ENCODE measurements around the gene DCLK2.
"Not testable (repeated sequence)": the region's sequence is repeated elsewhere in the genome, so short reads cannot be mapped to it uniquely, and the experiment has no call there.

The DCLK2 gene

GRCh38 chr4:150167054-150167453, 88.8 kb downstream of the DCLK2 start:
- TF ChIP-seq CTCF (IDR thresholded peaks at IDR 0.05; ENCODE audit: extremely low read depth, insufficient read depth, missing control alignments) = no peak
- in situ Hi-C loops (cut with MboI; ENCODE audit: low pct_unique_long_range_greater_than_20kb, low sequenced_read_pairs, unreplicated experiment) = no loop called here
- no peak for DNase-seq (ENCODE audit: low spot score)

- no peak for TF ChIP-seq CTCF (IDR thresholded peaks at IDR 0.05; ENCODE audit: extremely low read depth, insufficient read depth, missing control alignments)
- in situ Hi-C loops (cut with MboI; ENCODE audit: low pct_unique_long_range_greater_than_20kb, low sequenced_read_pairs, unreplicated experiment) = no loop called here
- DNase-seq (ENCODE audit: low spot score) = no peak
Measured at GRCh38 chr4:150173432-150173861, 95.2 kb downstream of the DCLK2 start.

GRCh38 chr4:150173982-150174398, 95.7 kb downstream of the DCLK2 start:
- in situ Hi-C loops (cut with MboI; ENCODE audit: low pct_unique_long_range_greater_than_20kb, low sequenced_read_pairs, unreplicated experiment) = no loop called here
- no peak for DNase-seq (ENCODE audit: low spot score)
- TF ChIP-seq CTCF (IDR thresholded peaks at IDR 0.05; ENCODE audit: extremely low read depth, insufficient read depth, missing control alignments) = no peak

- TF ChIP-seq CTCF (IDR thresholded peaks at IDR 0.05; ENCODE audit: extremely low read depth, insufficient read depth, missing control alignments) = no peak
- in situ Hi-C loops (cut with MboI; ENCODE audit: low pct_unique_long_range_greater_than_20kb, low sequenced_read_pairs, unreplicated experiment) = no loop called here
- DNase-seq (ENCODE audit: low spot score) = no peak
Measured at GRCh38 chr4:150176547-150176946, 98.3 kb downstream of the DCLK2 start.

GRCh38 chr4:150178161-150178560, 99.9 kb downstream of the DCLK2 start:
- no peak for DNase-seq (ENCODE audit: low spot score)
- no peak for TF ChIP-seq CTCF (IDR thresholded peaks at IDR 0.05; ENCODE audit: extremely low read depth, insufficient read depth, missing control alignments)
- in situ Hi-C loops (cut with MboI; ENCODE audit: low pct_unique_long_range_greater_than_20kb, low sequenced_read_pairs, unreplicated experiment) = no loop called here

- TF ChIP-seq CTCF (IDR thresholded peaks at IDR 0.05; ENCODE audit: extremely low read depth, insufficient read depth, missing control alignments) = no peak
- in situ Hi-C loops (cut with MboI; ENCODE audit: low pct_unique_long_range_greater_than_20kb, low sequenced_read_pairs, unreplicated experiment) = no loop called here
- no peak for DNase-seq (ENCODE audit: low spot score)
Measured at GRCh38 chr4:150181536-150181935, 103.3 kb downstream of the DCLK2 start.

GRCh38 chr4:150182794-150183193, 104.5 kb downstream of the DCLK2 start:
- in situ Hi-C loops (cut with MboI; ENCODE audit: low pct_unique_long_range_greater_than_20kb, low sequenced_read_pairs, unreplicated experiment) = no loop called here
- DNase-seq (ENCODE audit: low spot score) = no peak
- no peak for TF ChIP-seq CTCF (IDR thresholded peaks at IDR 0.05; ENCODE audit: extremely low read depth, insufficient read depth, missing control alignments)

GRCh38 chr4:150185033-150185432, 106.8 kb downstream of the DCLK2 start:
- DNase-seq (ENCODE audit: low spot score); in situ Hi-C loops (cut with MboI; ENCODE audit: low pct_unique_long_range_greater_than_20kb, low sequenced_read_pairs, unreplicated experiment): not testable (repeated sequence)

Data from GM13977 (cell line).